ENCODE results near the gene IRAK1. TPM values are rescaled to one million over a fixed set of nuclear protein-coding genes. Genes with fewer than 3 reads are reported as not detected.

Gene IRAK1
- total and polyA plus RNA-seq, 2 donors from 2014 or later = 46.6 to 85.3 TPM

DNA sequence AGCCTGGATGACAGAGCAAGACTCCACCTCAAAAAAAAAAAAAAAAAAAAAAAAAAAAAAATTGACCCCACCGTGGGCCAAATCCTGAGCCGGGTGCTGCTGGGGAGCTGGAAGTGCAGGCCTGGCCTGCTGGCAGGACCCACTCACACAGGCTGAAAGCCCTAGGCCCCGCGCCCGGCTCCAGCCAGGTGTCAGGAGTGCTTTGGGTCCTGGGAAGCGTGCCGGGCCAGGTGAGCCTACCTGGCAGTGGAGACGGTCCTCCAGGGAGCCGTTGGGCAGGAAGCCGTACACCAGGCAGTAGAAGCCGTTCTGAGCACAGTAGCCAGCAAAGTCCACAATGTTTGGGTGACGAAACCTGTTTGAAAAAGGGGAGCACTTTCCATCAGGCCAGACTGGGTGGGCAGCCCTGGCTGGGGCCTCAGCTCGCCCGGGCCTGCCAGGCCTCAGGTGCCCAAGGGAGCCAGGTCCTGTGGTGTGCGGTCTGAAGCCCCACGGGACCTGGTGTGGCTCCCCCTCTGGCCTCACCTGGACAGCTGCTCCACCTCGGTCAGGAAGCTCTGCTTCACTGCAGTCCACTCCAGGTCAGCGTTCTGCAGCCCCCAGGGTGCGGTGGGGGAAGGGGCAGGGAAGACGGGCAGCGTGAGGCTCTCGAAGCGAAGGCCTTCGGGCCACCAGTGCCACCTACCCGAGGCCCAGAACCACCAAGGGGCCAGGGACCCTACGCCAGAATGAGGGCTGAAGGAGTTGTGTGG is 1.8 kb downstream of the IRAK1 start:
- peaks cover 0 to 9% (median 5%) of the 10 kb centered on the region in 3 donors for H3K4me1 ChIP-seq (ENCODE audit: control insufficient read depth in 2 of 3, insufficient read depth in 2 of 3, low read depth in 1 of 3, low read length in 3 of 3)
- TF ChIP-seq CTCF (IDR thresholded peaks at IDR 0.05; ENCODE audit: borderline replicate concordance, extremely low read depth, insufficient read depth) = no peak
- H3K9me3 ChIP-seq (ENCODE audit: control insufficient read depth in 2 of 3, insufficient read depth in 1 of 3, low read length in 3 of 3) = no peaks in the 10 kb centered on the region
- no peak overlapping the region for H3K4me3 ChIP-seq (ENCODE audit: low read length in 3 of 3)
- DNase-seq (peak in 1 of 5 donors; percentile 70), FAIRE-seq (no peak)
- no peaks in the 10 kb centered on the region for H3K27me3 ChIP-seq (ENCODE audit: control insufficient read depth, insufficient read depth, low read length)
- peaks cover 0 to 2% (median 0%) of the 10 kb centered on the region in 3 donors for H3K36me3 ChIP-seq (ENCODE audit: control insufficient read depth in 2 of 3, insufficient read depth in 3 of 3, low read length in 3 of 3)
- H3K27ac ChIP-seq (ENCODE audit: low read depth in 2 of 2, low read length in 2 of 2) = no peak overlapping the region
- intact Hi-C loops (cut with DNase I) = no loop called here
- H3K9ac ChIP-seq (ENCODE audit: low read length in 3 of 3) = no peak overlapping the region

DNA sequence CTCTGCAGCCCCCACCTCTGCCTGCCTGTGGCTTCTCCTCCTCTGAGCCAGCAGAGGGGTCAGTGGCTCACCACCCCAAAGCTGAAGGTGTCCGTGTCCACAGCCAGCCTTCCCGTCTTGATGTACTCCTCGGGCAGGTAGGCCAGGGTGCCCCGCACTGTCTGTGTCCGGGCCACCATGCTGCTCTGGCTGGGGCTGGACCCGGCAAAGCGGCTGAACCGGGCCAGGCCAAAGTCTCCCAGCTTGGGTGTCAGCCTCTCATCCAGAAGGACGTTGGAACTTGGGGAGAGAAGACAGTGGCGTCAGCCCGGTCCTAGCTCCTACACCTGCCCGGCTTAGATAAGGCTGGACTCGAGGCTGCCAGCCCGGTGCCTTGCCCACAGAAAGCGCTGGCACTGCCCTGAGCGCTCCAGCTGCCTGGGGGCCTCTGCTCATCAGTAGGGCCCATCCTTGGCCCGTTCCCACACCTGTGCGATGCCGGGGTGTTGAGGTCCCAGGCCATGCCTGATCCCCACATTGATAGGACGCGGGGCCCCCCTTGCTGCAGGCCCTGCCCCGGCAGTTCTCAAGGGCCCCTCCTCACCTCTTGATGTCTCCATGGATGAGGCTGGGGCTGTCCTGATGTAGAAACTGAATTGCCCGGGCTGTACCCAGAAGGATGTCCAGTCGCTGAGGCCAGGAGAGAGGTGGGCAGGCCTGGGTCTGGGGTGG is 3.2 kb downstream of the IRAK1 start:
- Histone ChIP-seq H3K9ac (ENCODE audit: low read length in 3 of 3) (no peak overlapping the region), H3K36me3 (ENCODE audit: control insufficient read depth in 2 of 3, insufficient read depth in 3 of 3, low read length in 3 of 3) (peaks cover 0 to 2% (median 0%) of the 10 kb centered on the region in 3 donors), H3K9me3 (ENCODE audit: control insufficient read depth in 2 of 3, insufficient read depth in 1 of 3, low read length in 3 of 3) (no peaks in the 10 kb centered on the region), H3K27me3 (ENCODE audit: control insufficient read depth, insufficient read depth, low read length) (no peaks in the 10 kb centered on the region), H3K4me3 (ENCODE audit: low read length in 3 of 3) (no peak overlapping the region), H3K4me1 (ENCODE audit: control insufficient read depth in 2 of 3, insufficient read depth in 2 of 3, low read depth in 1 of 3, low read length in 3 of 3) (peaks cover 0 to 9% (median 5%) of the 10 kb centered on the region in 3 donors), H3K27ac (ENCODE audit: low read depth in 2 of 2, low read length in 2 of 2) (no peak overlapping the region)
- no peak for DNase-seq
- intact Hi-C loops (cut with DNase I) = no loop called here
- no peak for FAIRE-seq
- no peak for TF ChIP-seq CTCF (IDR thresholded peaks at IDR 0.05; ENCODE audit: borderline replicate concordance, extremely low read depth, insufficient read depth)

GRCh38 chrX:154015581-154016264 is 4.0 kb downstream of the IRAK1 start:
- TF ChIP-seq CTCF (IDR thresholded peaks at IDR 0.05; ENCODE audit: borderline replicate concordance, extremely low read depth, insufficient read depth) = no peak
- FAIRE-seq = no peak
- H3K27me3 ChIP-seq (ENCODE audit: control insufficient read depth, insufficient read depth, low read length) = no peaks in the 10 kb centered on the region

More at GRCh38 chrX:154015581-154016264, 4.0 kb downstream of the IRAK1 start:
- Histone ChIP-seq H3K36me3 (ENCODE audit: control insufficient read depth in 2 of 3, insufficient read depth in 3 of 3, low read length in 3 of 3) (peaks cover 0 to 2% (median 0%) of the 10 kb centered on the region in 3 donors), H3K9ac (ENCODE audit: low read length in 3 of 3) (no peak overlapping the region), H3K9me3 (ENCODE audit: control insufficient read depth in 2 of 3, insufficient read depth in 1 of 3, low read length in 3 of 3) (no peaks in the 10 kb centered on the region), H3K27ac (ENCODE audit: low read depth in 2 of 2, low read length in 2 of 2) (no peak overlapping the region), H3K4me3 (ENCODE audit: low read length in 3 of 3) (no peak overlapping the region), H3K4me1 (ENCODE audit: control insufficient read depth in 2 of 3, insufficient read depth in 2 of 3, low read depth in 1 of 3, low read length in 3 of 3) (peaks cover 0 to 7% (median 3%) of the 10 kb centered on the region in 3 donors)
- intact Hi-C loops (cut with DNase I) = no loop called here
- peak in 1 of 5 donors; percentile 70 for DNase-seq

Measured in kidney (tissue), 14 donors.